H54 (cell line): ENCODE data around the gene MT1M.
"Not testable (repeated sequence)": the region's sequence is repeated elsewhere in the genome, so short reads cannot be mapped to it uniquely, and the experiment has no call there.

Experiments
- DNase-seq: peaks from one replicate; pipeline ENCODE4 v3.0.0; 2011; ENCODE audit warnings: low spot score, mixed read lengths; ENCODE audit not compliant: insufficient read length
- FAIRE-seq: peaks from 3 replicates; lab custom pipeline; 2011; peaks lifted over from hg19 to GRCh38; lab: Jason Lieb, UNC
- POLR2A ChIP-seq: IDR thresholded peaks from 2 replicates; pipeline ENCODE4 v1.6.1; 2011; ENCODE audit warnings: low read depth, mild to moderate bottlenecking, low read length

Gene MT1M

DNA sequence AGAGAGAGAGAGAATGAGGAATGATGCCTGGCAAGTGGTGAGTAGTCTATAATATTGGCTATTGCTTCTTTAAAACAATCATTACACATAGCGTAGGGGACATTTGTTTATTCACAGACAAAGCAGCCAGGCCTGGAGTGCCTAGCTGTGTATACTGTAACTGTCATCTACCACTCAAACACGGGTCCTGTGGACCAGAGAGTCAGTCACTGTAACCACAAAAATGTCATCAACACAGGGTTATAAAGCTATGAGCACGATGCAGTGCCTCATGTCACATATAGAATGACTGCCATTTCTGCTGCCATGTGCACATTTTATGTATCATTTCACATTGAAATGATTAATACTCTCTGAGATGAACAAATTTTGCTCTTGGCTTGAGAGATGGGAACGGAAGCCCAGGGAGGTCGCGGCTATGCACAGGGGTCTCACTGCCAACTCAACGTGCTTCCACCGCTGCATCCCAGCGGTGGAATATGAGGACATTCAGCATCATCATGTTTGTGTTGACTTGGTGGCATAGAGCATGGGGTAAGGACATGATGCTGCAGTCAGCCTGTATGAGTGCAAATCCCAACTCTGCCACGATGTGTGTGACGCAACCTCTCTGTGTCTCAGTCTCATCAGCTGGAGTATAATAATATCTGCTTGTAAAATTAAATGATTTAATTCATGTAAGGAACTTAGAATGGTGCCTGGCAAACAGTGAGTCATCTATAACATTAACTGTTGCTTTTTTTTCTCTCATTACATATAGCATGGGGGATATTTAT, 40.5 kb downstream of the MT1M start:
- no peak for TF ChIP-seq POLR2A
- FAIRE-seq (no peak), DNase-seq (no peak)

DNA sequence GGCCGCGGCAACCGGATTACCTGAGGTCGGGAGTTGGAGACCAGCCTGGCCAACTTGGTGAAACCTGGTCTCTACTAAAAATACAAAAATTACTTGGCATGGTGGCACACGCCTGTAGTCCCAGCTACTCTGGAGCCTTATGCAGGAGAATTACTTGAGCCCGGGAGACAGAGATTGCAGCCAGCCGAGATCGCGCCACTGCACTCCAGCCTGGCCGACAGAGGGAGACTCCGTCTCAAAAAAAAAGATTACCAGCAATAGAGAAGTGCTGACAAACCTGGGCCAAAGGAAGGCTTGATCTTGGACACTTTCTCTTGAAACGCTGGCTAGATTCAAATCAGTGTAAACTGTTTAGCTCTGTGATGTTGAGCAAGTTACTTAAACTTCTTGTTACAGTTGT, 41.5 kb downstream of the MT1M start:
- DNase-seq: no peak
- TF ChIP-seq POLR2A: no peak
- no peak for FAIRE-seq

DNA sequence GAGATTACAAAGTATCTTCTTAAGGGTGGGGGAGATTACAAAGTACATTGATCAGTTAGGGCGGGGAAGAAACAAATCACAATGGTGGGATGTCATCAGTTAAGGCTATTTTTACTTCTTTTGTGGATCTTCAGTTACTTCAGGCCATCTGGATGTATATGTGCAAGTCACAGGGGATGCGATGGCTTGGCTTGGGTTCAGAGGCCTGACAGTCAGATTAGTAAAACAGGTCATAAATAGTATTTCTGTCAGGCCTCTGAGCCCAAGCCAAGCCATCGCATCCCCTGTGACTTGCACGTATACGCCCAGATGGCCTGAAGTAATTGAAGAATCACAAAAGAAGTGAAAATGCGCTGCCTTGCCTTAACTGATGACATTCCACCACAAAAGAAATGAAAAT, 42.1 kb downstream of the MT1M start:
- FAIRE-seq, DNase-seq: not testable (repeated sequence)

DNA sequence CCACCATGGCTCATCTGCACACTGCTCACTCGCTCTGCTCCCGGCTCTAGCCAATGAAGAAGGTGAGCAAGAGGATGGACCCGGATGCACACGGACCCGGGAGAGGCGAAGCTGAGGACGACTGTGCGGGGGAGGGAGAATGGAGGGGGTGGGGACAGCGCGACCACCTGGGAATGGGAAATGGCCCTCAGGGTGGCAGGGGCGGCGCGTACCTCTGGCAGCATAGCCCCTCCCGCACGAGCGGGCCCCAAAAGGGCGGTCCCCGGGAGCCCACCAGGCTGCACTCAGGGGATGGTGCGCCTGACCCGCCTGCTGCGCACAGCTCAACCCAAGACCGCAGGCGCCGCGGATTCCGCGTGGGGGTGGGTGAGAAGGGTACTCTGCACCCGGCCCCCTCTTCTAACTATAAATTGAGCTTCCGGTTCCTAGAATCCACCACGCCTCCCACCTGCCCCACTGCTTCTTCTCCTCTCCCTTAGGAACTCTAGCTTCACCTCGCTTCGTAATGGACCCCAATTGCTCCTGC, 43.3 kb downstream of the MT1M start:
- no peak for DNase-seq
- FAIRE-seq: no peak
- TF ChIP-seq POLR2A: no peak

DNA sequence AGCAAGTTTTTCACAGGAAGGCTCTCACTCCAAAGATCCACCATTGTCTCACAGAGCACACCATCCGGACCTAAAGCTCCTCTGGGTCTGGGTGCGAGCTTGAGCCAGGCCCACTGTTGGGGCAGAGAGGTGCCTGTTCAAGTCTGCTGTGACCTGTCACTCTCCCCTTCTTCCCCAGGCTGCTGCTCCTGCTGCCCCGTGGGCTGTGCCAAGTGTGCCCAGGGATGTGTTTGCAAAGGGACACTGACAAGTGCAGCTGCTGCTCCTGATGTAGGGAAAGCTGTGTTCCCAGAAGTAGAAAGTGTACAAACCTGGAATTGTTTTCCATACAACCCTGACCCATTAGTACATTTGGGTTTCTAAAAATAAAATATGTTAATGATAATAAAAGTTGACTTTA, 45.0 kb downstream of the MT1M start:
- no peak for FAIRE-seq
- TF ChIP-seq POLR2A: no peak
- no peak for DNase-seq

DNA sequence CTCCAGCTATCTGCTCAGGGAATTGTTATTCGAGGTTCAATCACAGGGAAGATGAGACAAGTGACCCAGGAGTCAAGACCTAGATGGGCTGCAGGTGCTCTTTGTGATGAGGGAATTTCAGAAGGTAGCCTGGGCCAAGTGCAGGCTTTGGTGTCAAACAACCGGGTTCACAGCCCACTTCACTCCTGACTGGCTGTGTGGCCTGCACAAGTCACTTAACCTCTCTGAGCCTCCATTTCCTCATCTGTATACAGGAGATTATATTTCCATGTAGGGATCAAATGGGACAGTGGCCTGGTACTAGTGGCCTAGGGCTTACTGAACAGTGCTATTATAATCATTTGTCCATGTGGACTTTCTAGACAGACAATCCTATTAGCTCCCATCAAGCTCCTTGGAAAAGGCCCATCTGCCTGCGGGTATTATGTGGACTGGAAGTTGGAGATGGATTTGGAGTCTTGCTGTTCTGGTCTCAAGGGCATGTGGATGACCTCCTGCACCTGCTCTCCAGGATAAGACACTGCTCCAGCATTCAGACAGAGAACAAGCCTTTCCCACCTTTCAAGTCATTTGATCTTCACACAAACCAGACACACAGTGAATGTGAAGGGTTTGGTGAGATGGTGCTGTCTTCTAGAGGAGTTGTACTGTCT, 46.7 kb downstream of the MT1M start:
- FAIRE-seq (no peak), DNase-seq (no peak)
- no peak for TF ChIP-seq POLR2A

DNA sequence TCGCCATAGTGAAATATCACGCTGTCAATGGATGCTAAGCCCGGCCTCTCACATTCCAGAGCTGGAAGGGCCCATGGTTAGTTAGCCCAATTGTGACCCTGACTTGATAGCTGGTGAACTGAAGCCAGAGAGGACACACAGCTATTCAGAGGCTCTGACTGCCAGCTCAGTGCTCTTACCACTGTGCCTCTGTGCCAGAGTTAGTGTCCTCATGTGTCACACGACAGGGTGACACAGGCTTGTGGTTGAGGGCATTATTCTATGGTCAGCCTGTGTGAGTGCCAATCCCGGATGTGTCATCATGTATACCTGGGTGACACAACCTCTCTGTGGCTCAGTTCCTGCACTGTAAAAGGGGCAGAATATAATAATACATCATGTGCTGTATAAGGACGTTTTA, 47.4 kb downstream of the MT1M start:
- DNase-seq: no peak
- no peak for TF ChIP-seq POLR2A
- no peak for FAIRE-seq

DNA sequence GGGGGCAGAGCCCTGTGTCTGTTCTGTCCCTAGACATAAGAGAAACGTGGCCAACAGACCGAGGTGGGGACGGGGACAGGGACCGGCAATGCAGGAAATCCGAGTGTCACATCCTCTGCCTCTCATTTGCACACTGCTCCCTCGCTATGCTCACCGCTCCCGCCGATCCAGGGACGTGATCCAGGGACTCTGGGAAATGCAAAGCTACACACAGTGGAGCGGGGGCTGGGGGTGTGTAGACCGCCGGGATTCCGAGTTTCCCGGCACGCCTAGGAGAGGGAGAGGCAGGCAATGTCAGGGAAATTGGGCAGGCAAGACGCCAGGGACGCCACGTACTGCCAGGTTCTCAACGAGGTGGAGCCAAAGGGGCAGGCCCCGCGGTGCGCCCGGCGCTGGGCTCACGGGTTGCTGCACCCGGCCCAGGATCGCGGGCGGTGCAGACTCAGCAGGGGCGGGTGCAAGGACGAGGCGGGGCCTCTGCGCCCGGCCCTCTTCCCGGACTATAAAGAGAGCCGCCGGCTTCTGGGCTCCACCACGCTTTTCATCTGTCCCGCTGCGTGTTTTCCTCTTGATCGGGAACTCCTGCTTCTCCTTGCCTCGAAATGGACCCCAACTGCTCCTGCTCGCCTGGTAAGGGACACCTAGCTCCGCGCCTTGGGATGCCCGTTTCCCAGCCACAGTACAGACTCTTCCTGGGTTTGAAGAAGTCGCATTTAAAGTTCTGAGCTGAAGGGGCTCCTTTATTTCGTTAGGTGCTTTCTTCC, 49.7 kb downstream of the MT1M start, which contains the start of gene MT1X:
TSS of gene MT1X (plus strand) at position 532 of the 764 bp plus-strand sequence. CDS start at position 603, 71 bp downstream.
- no peak for FAIRE-seq
- peak; percentile 89 for DNase-seq
- TF ChIP-seq POLR2A: peak; percentile 90

DNA sequence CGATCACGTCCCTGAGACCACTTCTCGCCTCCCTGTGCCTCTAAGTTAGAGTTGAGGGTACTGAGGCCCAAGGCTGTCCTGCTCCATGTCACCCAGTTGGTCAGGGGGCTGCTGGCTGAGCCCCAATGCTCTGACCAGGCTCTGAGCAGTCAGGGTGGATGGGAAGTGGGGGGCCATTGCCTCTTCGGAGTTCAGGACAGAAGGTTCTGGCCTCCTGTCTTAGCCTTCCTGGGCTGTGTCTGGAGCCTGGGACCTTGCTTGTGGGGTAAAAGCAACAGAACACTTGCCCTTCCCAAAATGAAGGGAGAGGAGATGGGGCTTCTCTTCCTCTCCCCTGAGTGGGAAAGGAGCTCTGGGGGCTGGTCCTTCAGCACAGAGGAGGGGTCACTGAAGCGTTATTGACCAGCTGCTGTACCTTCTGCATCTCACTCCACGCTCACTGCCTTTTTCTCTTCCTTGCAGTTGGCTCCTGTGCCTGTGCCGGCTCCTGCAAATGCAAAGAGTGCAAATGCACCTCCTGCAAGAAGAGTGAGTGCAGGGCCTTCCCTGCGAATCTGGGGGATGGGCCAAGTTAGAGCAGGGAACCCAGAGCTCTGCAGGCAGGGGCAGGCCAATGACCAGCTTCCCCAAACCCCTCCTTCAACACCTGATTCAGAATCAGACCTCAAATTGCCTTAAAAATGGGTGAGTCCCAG, 50.4 kb downstream of the MT1M start:
- no peak for TF ChIP-seq POLR2A
- DNase-seq (no peak), FAIRE-seq (no peak)
